HFFc6 (cell line): Measurements from ENCODE around the gene UNC5C. TPM values are rescaled to one million over a fixed set of nuclear protein-coding genes. Genes with fewer than 3 reads are reported as not detected.

ENCODE experiments used
- DNase-seq: peaks from one replicate; pipeline ENCODE4 v3.0.0-alpha.2; 2018
- H3K27ac Mint-ChIP-seq: 2 replicates; pipeline ENCODE4 v1.8.0; 2020; ENCODE audit warnings: mild to moderate bottlenecking, mixed read lengths
- H3K27me3 Mint-ChIP-seq: 2 replicates; pipeline ENCODE4 v1.8.0; 2021; ENCODE audit warnings: mild to moderate bottlenecking, moderate library complexity, mixed read lengths; ENCODE audit not compliant: insufficient read depth
- H3K36me3 Mint-ChIP-seq: 2 replicates; pipeline ENCODE4 v1.8.0; 2021; ENCODE audit warnings: low read depth, mixed read lengths
- H3K4me1 Mint-ChIP-seq: 2 replicates; pipeline ENCODE4 v1.8.0; 2020; ENCODE audit warnings: low read depth, mixed read lengths
- H3K4me3 Mint-ChIP-seq: 2 replicates; pipeline ENCODE4 v1.8.0; 2020; ENCODE audit warnings: mild to moderate bottlenecking, moderate library complexity, mixed read lengths
- H3K9me3 Mint-ChIP-seq: 2 replicates; pipeline ENCODE4 v1.8.0; 2020; ENCODE audit warnings: mild to moderate bottlenecking, mixed read lengths
- CTCF ChIP-seq: fragments of 200-600 bp; sonication (generic); IDR thresholded peaks from 2 replicates; pipeline ENCODE4 v1.5.0; 2021; ENCODE audit warnings: antibody characterized with exemption, mild to moderate bottlenecking
- total RNA-seq, 6 experiments: library from RNA; stranded (reverse); fragmentation: NEBNext Ultra II Directional; extraction: Animal tissue kit (Norgen Biotek cat#: 25700); gene quantifications; 2 replicates in 1 of 6; 3 replicates in 5 of 6; pipeline ENCODE4 v1.2.3, GENCODE V29; 2021

The UNC5C gene
- total RNA-seq, 6 experiments from 2014 or later: not detected

GRCh38 chr4:95263391-95263790, 285.4 kb downstream of the UNC5C start:
- no peak overlapping the region for H3K27ac Mint-ChIP-seq
- no peaks in the 10 kb centered on the region for H3K4me1 Mint-ChIP-seq
- no peaks in the 10 kb centered on the region for H3K27me3 Mint-ChIP-seq
- DNase-seq: no peak
- no peak overlapping the region for H3K4me3 Mint-ChIP-seq
- peaks cover 19% of the 10 kb centered on the region for H3K9me3 Mint-ChIP-seq
- no peaks in the 10 kb centered on the region for H3K36me3 Mint-ChIP-seq
- no peak for TF ChIP-seq CTCF

- Mint-ChIP-seq H3K9me3 (peaks cover 26% of the 10 kb centered on the region), H3K27ac (no peak overlapping the region), H3K4me1 (no peaks in the 10 kb centered on the region), H3K4me3 (no peak overlapping the region), H3K36me3 (no peaks in the 10 kb centered on the region), H3K27me3 (no peaks in the 10 kb centered on the region)
- no peak for TF ChIP-seq CTCF
- no peak for DNase-seq
Measured at GRCh38 chr4:95256108-95256835, 292.5 kb downstream of the UNC5C start.

- H3K4me3 Mint-ChIP-seq: no peak overlapping the region
- H3K36me3 Mint-ChIP-seq: no peaks in the 10 kb centered on the region
- H3K27me3 Mint-ChIP-seq: no peaks in the 10 kb centered on the region
- DNase-seq: no peak
- no peak overlapping the region for H3K27ac Mint-ChIP-seq
- no peaks in the 10 kb centered on the region for H3K4me1 Mint-ChIP-seq
- H3K9me3 Mint-ChIP-seq: peaks cover 19% of the 10 kb centered on the region
- no peak for TF ChIP-seq CTCF
Measured at GRCh38 chr4:95255396-95256107, 293.2 kb downstream of the UNC5C start.

- no peaks in the 10 kb centered on the region for H3K36me3 Mint-ChIP-seq
- TF ChIP-seq CTCF: no peak
- no peak for DNase-seq
- no peaks in the 10 kb centered on the region for H3K4me1 Mint-ChIP-seq
- no peak overlapping the region for H3K4me3 Mint-ChIP-seq
- H3K9me3 Mint-ChIP-seq: peaks cover 17% of the 10 kb centered on the region
- no peak overlapping the region for H3K27ac Mint-ChIP-seq
- no peaks in the 10 kb centered on the region for H3K27me3 Mint-ChIP-seq
Measured at GRCh38 chr4:95251568-95251967, 297.2 kb downstream of the UNC5C start.

- no peak for TF ChIP-seq CTCF
- Mint-ChIP-seq H3K27ac (no peak overlapping the region), H3K36me3 (no peaks in the 10 kb centered on the region), H3K4me3 (no peak overlapping the region), H3K9me3 (peaks cover 17% of the 10 kb centered on the region), H3K4me1 (no peaks in the 10 kb centered on the region), H3K27me3 (no peaks in the 10 kb centered on the region)
- DNase-seq: no peak
Measured at GRCh38 chr4:95250544-95251137, 298.1 kb downstream of the UNC5C start.
